ENCODE data around the gene ADM5.

ADM5 gene

GRCh38 chr19:49691243-49692146 lies 2.1 kb downstream of the ADM5 start:
- H3K27ac ChIP-seq (replicated peaks) = no peak overlapping the region
- no peak for TF ChIP-seq REST (IDR thresholded peaks at IDR 0.05; ENCODE audit: insufficient replicate concordance, low read depth)
- TF ChIP-seq CTCF (IDR thresholded peaks at IDR 0.05; ENCODE audit: insufficient read depth, low read length) = no peak
- no peak for TF ChIP-seq POLR2AphosphoS5 (IDR thresholded peaks at IDR 0.05; ENCODE audit: low read depth)
- no peak for TF ChIP-seq GABPA (IDR thresholded peaks at IDR 0.05; ENCODE audit: low read depth)
- TF ChIP-seq SPI1 (IDR thresholded peaks at IDR 0.05; ENCODE audit: borderline replicate concordance, low read depth) = no peak
- no peak for DNase-seq (ENCODE audit: low read depth in 1 of 2, low spot score in 1 of 2)
- H3K27me3 ChIP-seq (ENCODE audit: insufficient read depth, poor library complexity, severe bottlenecking) = no peaks in the 10 kb centered on the region
- no peak overlapping the region for H3K4me3 ChIP-seq (replicated peaks; ENCODE audit: insufficient read depth, low read length)

- no peak overlapping the region for H3K4me3 ChIP-seq (replicated peaks; ENCODE audit: insufficient read depth, low read length)
- TF ChIP-seq GABPA (IDR thresholded peaks at IDR 0.05; ENCODE audit: low read depth) (peak; percentile 48; the same call in 1 of the 2 replicates), REST (IDR thresholded peaks at IDR 0.05; ENCODE audit: insufficient replicate concordance, low read depth) (no peak)
- no peak overlapping the region for H3K27ac ChIP-seq (replicated peaks)
- H3K27me3 ChIP-seq (ENCODE audit: insufficient read depth, poor library complexity, severe bottlenecking) = no peaks in the 10 kb centered on the region
- DNase-seq (ENCODE audit: low read depth in 1 of 2, low spot score in 1 of 2) = no peak
Observed at GRCh38 chr19:49692147-49692506, 2.7 kb downstream of the ADM5 start.

- no peak overlapping the region for H3K27ac ChIP-seq (replicated peaks)
- H3K27me3 ChIP-seq (ENCODE audit: insufficient read depth, poor library complexity, severe bottlenecking) = no peaks in the 10 kb centered on the region
- no peak overlapping the region for H3K4me3 ChIP-seq (replicated peaks; ENCODE audit: insufficient read depth, low read length)
- no peak for DNase-seq (ENCODE audit: low read depth in 1 of 2, low spot score in 1 of 2)
- no peak for TF ChIP-seq REST (IDR thresholded peaks at IDR 0.05; ENCODE audit: insufficient replicate concordance, low read depth)
- no peak for TF ChIP-seq GABPA (IDR thresholded peaks at IDR 0.05; ENCODE audit: low read depth)
- no peak for TF ChIP-seq POLR2AphosphoS5 (IDR thresholded peaks at IDR 0.05; ENCODE audit: low read depth)
- TF ChIP-seq CTCF (IDR thresholded peaks at IDR 0.05; ENCODE audit: insufficient read depth, low read length) = no peak
- TF ChIP-seq SPI1 (IDR thresholded peaks at IDR 0.05; ENCODE audit: borderline replicate concordance, low read depth) = no peak
Observed at GRCh38 chr19:49696115-49696514, 6.7 kb downstream of the ADM5 start.
